ENCODE measurements around the gene NFATC2.

NFATC2 gene

DNA sequence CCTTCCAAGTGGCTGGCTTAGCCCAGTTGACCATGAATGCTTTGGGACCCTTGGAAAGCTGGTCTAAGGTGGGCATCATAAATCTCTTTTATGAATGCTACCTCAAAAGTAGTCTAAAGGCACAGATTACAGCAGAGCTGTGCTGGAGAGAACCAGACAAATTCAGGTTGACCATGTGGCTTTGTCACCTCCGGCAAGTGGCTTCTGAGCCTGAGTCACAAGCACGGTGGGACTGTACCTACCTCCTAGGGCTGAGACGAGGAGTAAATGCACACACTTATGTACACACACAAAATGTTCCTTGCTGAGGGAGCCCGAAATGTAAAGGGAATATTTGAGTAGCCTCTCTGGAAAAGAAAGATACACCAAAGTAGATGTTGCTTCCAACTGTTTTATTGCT, 155.9 kb downstream of the NFATC2 start:
- DNase-seq = no peak

GRCh38 chr20:51385646-51386530, 156.6 kb downstream of the NFATC2 start:
- no peak for DNase-seq

DNA sequence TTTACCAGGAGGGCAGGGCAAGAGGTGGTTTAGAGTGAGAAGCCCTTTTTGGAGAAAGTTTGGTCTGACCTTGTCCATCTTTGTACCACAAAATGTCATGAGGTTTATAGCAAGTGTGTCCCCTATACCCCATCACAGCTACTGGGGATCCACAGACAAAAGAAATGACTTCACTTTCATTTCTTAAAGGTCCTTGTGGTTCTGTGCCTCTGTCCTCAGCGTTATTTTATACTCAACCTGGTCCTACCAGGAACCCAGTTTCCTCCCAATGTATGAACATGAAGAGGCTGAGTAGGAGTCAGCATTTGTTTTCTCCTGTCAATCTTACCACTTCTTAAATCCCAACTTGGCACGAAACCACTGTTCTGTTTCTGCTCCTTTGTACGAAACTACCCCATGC, 157.6 kb downstream of the NFATC2 start:
- DNase-seq = no peak

GRCh38 chr20:51383891-51384510, 158.5 kb downstream of the NFATC2 start:
- no peak for DNase-seq

GRCh38 chr20:51382986-51383821, 159.3 kb downstream of the NFATC2 start:
- DNase-seq = peak in 1 of 2 experiments; percentile 35

DNA sequence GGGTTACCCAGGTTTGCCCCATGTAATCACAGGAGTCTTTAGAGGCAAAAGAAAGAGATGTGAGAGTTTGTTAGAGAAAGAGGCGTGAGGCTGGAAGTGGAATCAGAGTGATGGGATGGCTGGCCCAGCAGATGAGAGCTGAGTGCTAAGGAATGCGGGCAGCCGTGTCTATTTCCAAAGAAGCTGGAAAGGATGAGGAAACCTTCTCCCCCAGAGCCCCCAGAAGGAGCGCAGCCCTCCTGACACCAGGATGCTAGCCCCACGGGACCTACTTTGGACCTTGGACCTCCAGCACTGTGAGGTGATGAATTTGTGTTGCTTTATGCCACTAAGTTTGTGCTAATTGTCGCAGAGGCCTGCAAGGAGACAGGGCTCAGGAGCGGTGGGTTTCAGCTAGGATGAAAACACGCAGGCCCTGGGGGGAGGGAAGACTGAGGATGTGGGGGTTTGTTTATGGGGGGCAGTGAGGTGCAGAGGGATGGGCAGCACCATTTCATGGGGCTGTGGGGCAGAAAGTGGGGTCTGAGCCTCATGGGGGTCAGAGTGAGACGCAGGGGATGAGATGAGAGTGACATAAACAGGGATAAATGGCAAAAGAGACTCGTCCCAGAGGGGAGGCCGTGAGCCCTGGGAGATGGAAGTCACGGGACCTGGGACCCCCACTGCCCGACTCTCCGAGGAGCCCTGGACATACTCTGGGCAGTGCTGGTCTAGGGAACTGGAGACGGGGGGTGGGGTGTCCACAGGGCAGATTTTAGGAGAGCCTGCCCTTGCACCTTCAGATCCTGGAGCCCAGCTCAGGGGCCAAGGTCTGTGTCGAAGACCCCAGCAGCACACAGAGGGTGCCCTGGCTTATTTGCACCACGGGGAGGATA, 160.2 kb downstream of the NFATC2 start:
- DNase-seq = no peak

- DNase-seq = no peak
Measured at GRCh38 chr20:51381557-51381956, 161.0 kb downstream of the NFATC2 start.

DNA sequence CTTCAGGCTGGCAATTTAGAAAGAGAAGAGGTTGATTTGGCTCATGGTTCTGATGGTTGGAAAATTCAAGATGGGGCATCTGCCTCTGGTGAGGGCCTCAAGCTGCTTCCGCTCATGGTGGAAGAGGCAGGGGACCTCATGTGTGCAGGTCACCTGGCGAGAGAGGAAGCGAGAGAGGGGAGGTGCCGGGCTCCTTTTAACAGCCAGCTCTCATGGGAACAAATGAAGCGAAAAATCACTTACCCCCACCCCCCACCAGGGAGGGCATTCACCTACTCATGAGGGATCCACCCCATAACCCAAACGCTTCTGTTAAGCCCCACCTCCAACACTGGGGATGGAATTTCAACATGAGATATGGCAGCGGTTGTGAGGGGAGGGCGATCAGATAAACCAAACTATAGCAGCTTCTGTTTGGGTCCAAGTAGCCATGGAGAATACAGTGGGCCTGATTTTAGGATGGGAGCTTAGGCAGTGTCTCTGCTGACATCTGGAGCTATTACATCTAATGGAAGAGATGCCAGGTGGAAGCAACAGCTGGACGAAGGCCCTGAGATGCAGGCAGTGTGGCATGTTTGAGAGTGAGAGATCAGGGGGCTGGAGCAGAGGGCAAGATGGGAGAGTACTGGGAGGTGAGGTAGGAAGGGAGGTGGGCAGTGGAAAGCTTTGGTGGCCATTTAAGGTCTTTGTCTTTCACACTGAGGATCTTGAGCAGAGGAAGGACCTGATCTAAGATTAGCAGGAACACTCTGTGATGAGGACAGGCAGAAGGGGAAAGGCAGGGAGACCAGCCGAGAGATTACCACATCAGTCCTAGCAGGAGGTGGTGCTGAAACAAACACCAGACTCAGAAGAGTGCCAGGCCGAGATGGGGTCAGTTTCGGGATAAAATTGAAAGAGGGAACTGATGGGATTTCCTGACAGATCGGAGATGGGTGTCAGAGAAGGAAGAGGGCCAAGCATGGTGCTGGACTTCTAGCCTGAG, 161.8 kb downstream of the NFATC2 start:
- DNase-seq = no peak

DNA sequence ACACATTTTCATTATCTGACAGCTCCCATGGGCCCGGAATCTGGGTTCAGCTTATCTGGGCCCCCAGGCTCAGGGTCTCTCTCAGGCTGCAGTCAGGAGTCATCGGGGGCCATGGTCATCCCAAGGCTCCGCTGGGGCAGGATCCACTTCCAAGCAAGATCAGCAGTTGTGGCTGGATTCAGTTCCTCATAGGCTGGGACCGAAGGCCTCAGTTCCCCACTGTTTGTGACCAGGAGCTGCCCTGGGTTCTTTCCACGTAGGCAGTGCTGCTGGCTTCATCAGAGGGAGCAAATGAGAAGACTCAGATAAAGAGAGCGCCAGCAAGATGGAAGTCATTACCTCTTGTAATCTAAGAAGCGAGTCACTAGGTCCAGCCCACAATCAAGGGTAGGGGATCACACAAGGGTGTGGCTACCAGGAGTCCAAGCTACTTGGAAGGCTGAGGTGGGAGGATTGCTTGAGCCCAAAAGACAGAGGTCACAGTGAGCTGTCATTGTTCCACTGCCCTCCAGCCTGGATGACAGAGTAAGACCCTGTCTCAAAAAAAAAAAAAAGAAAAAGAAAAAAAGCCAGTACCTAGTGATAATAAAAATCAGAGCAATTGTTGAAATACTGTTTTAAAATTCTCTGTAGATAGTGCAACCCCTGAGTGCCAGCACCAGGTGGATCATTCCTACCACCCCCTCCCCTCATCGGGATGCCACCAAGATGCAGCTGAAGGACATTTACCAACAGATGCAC, 162.7 kb downstream of the NFATC2 start:
- DNase-seq = no peak

GRCh38 chr20:51378171-51378928, 164.2 kb downstream of the NFATC2 start:
- no peak for DNase-seq

DNA sequence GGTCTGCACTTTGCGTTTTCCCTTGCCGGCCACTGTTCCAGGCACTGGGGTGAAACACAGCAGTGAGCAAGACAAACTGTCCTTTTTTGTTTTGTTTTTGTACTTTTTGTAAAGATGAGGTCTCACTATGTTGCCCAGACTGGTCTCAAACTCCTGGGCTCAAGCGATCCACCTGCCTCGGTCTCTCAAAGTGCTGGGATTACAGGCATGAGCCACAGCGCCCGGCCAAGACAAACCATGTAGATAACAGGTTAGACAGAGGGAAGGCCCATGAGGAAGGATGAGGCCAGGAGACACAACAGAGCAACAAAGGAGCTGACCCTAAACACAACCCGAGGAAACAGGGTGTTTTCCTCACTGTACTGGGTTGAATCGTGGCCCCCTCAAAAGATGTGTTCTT, 165.4 kb downstream of the NFATC2 start:
- DNase-seq = no peak

DNA sequence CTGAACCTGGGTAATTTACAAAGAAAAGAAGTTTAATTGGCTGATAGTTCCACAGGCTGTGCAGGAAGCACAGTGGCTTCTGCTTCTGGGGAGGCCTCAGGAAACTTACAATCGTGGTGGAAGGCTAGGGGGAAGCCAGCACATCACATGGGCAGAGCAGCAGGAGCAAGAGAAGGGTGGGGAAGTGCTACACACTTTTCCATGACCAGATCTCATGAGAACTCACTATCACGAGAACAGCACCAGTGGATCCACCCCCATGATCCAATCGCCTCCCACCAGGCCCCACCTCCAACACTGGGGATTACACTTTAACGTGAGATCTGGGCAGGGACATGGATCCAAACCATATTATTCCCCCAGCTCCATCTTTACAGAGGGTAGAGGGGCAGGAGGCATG, 166.4 kb downstream of the NFATC2 start:
- no peak for DNase-seq

GRCh38 chr20:51375561-51375960, 167.0 kb downstream of the NFATC2 start:
- no peak for DNase-seq

DNA sequence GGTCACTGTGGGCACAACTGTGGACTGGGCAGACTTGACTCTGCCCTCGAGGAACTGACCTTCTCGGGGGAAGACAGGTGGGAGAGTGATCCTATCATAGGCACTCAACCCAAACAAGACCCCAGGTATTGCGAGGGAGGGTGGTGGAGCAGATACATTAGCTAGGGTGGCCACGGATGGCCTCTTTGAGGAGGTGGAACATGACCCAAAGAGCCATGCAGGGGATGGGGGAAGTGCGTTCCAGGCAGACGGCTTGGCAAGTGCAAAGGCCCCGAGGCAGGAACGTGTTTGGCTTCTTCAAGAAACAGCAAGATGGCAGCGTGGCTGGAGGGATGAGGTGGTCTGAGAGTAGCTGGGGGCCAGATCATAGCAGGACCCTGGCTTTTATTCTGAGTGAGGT, 167.6 kb downstream of the NFATC2 start:
- no peak for DNase-seq

- no peak for DNase-seq
Measured at GRCh38 chr20:51374456-51374830, 168.1 kb downstream of the NFATC2 start.

DNA sequence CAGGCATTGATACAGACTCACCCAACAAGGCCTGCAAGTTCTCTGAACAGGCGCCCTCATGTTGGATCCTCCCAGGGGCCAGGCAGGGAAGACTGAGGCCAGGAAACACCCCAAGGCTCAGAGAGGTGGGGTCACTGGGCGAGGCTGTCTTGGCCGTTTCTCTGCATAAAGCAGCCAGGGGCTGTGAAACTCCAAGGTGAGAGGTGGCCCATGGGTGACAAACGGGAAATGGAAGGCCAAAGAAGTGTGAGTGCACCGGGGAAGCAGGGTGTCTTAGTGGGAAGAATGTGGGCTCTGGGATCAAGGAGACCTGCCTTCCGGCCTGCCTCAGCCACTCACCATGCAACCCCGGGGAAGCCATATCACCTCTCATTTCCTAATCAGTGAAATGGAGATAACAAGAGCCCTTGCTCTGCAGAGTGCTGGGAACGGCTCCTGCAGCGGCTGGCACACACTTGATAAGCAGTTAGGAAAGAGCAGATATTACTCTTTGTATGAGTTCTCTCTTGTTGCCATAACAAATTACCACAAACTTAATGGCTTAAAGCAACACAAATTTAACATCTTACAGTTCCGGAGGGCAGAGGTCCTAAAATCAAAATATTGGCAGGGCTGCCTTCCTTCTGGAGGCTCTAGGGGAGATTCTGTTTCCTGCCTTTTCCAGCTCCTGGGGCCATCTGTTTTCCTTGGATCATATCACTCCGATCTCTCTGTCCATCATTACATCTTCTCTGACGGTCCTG, 168.6 kb downstream of the NFATC2 start:
- peak in 1 of 2 experiments; percentile 4 for DNase-seq

DNA sequence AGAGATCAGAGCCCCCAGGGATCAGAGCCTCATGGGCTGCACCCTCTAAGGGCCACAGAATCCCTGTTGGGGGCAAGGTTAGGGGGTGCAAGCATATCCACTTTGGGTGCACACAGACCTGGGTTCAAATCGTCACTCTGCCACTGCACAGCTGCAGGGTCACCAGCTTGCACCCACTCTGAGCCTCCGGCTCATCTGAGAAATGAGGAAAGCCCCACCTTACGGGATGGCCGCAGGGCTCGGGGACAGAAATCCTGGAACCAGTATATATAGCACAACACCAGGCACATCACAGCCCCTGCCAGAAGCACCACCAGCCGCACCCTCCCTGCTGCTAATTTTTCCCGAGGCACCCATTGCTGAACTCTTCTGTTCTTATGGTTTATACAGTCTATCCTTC, 169.6 kb downstream of the NFATC2 start:
- no peak for DNase-seq

DNA sequence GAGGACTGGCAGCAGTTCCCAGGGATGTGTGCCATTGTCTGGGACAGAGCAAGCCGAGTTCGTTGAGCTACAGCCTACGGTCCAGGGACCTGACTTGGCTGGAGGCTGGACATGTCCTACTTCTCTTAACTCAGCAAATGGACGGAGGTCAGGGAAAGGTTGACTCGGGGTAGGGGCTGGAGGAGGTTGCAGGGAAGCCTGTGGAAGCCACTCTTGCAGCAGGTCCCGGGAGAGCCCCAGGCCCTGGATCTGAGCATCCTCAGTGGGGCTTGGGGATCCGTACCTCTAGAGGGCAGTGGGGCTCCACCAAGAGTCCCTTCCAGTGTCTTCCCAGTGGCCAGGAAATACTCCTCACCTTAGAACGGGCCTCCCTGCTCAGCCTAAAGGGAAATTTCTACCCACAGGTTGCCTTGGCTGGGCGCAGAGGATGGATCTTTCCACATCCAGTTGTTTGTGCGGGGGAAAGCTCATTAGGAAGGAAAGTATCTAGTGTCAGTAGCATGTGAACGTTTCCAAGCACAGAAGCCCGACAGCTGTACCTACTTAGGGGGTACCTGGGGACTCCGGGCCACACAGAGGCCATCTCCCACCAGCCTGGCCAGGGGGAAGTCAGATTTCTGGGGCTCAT, 170.2 kb downstream of the NFATC2 start:
- DNase-seq = peak; percentile 10 to 48

Data from cerebellar nuclear complex (tissue), 1 donor.